SK-N-SH treated with all-trans-retinoic acid at 6 μM for 48 hours (cell line): Measurements from ENCODE around the gene UGT1A8.
"Not testable (repeated sequence)": the region's sequence is repeated elsewhere in the genome, so short reads cannot be mapped to it uniquely, and the experiment has no call there.

Experiments used
- ESRRG ChIP-seq: fragments of 250-450 bp; sonication (Bioruptor Pico); IDR thresholded peaks from 2 replicates; pipeline ENCODE4 v1.6.1; 2021; ENCODE audit warnings: mild to moderate bottlenecking
- GLIS3 ChIP-seq: fragments of 250-450 bp; sonication (Bioruptor Pico); IDR thresholded peaks from 2 replicates; pipeline ENCODE4 v1.5.0; 2020; ENCODE audit warnings: mild to moderate bottlenecking, moderate library complexity
- PATZ1 ChIP-seq: fragments of 250-450 bp; sonication (Bioruptor Pico); IDR thresholded peaks from 2 replicates; pipeline ENCODE4 v1.8.0; 2020; ENCODE audit warnings: mild to moderate bottlenecking, moderate library complexity, borderline replicate concordance
- RARB ChIP-seq: fragments of 250-450 bp; sonication (Bioruptor Pico); IDR thresholded peaks from 2 replicates; pipeline ENCODE4 v1.8.0; 2021; ENCODE audit warnings: mild to moderate bottlenecking, moderate library complexity
- ZFP3 ChIP-seq: fragments of 250-450 bp; sonication (Bioruptor Pico); IDR thresholded peaks from 2 replicates; pipeline ENCODE4 v1.5.0; 2020; ENCODE audit warnings: mild to moderate bottlenecking, moderate library complexity
- ZFP30 ChIP-seq: fragments of 450-650 bp; formaldehyde crosslinking; IDR thresholded peaks from 2 replicates; pipeline ENCODE4 v1.5.0; 2022; ENCODE audit warnings: mild to moderate bottlenecking, moderate library complexity
- ZNF70 ChIP-seq: fragments of 450-650 bp; formaldehyde crosslinking; IDR thresholded peaks from 2 replicates; pipeline ENCODE4 v1.5.0; 2020; ENCODE audit warnings: mild to moderate bottlenecking, moderate library complexity
- TF ChIP-seq, protein P1 (sequence below): fragments of 250-450 bp; sonication (Bioruptor Pico); IDR thresholded peaks from 2 replicates; pipeline ENCODE4 v1.5.1; 2021; ENCODE audit warnings: mild to moderate bottlenecking, moderate library complexity

DNA sequence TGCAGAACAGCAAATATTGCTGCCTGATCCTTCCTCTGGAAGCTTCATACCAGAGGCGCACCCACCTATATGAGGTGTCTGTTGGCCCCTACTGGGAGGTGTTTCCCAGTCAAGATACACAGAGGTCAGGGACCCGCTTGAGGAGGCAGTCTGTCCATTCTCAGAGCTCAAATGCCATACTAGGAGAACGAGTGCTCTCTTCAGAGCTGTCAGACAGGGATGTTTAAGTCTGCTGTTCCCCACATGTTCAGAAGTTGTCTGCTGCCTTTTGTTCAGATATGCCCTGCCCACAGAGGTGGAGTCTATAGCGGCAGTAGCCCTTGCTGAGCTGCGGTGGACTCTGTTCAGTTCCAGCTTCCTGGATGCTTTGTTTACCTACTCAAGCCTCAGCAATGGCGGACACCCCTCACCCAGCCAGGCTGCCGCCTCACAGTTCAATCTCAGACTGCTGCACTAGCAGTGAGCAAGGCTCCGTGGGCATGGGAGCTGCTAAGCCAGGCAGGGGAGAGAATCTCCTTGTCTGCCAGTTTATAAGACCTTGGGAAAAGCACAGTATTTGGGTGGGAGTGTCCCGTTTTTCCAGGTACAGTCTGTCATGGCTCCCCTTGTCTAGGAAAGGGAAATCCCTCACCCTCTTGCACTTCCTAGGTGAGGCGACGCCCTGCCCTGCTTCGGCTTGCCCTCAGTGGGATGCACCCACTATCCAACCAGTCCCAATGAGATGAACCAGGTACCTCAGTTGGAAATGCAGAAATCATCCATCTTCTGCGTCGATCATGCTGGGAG, 119.6 kb downstream of the UGT1A8 start:
- TF ChIP-seq RARB, ZFP3, PATZ1, GLIS3, ZNF70, ZFP30, ESRRG (CRISPR knock-in tag): not testable (repeated sequence)
- TF ChIP-seq, protein P1, sequence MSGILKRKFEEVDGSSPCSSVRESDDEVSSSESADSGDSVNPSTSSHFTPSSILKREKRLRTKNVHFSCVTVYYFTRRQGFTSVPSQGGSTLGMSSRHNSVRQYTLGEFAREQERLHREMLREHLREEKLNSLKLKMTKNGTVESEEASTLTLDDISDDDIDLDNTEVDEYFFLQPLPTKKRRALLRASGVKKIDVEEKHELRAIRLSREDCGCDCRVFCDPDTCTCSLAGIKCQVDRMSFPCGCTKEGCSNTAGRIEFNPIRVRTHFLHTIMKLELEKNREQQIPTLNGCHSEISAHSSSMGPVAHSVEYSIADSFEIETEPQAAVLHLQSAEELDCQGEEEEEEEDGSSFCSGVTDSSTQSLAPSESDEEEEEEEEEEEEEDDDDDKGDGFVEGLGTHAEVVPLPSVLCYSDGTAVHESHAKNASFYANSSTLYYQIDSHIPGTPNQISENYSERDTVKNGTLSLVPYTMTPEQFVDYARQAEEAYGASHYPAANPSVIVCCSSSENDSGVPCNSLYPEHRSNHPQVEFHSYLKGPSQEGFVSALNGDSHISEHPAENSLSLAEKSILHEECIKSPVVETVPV (CRISPR knock-in tag), result not testable (repeated sequence)
